NB4 (cell line): Measurements from ENCODE around the gene CORO1C.

Experiments used
- CTCF ChIP-seq: IDR thresholded peaks from one replicate; pipeline ENCODE4 v1.5.1; 2012; ENCODE audit warnings: low read depth, low read length
- MAX ChIP-seq: IDR thresholded peaks from 2 replicates; pipeline ENCODE4 v1.6.1; 2011; ENCODE audit warnings: low read depth, low read length
- MYC ChIP-seq: IDR thresholded peaks from 2 replicates; pipeline ENCODE4 v1.6.1; 2011; ENCODE audit warnings: low read depth, low read length
- POLR2A ChIP-seq: IDR thresholded peaks from 2 replicates; pipeline ENCODE4 v1.6.1; 2011; ENCODE audit warnings: mild to moderate bottlenecking; ENCODE audit not compliant: insufficient read length; ENCODE audit errors: extremely low read depth

GRCh38 chr12:108597559-108598471 is 133.5 kb downstream of the CORO1C start, which contains the start of gene TMEM119:
- TF ChIP-seq CTCF, result no peak
- no peak for TF ChIP-seq POLR2A
- TF ChIP-seq MAX, result no peak
- no peak for TF ChIP-seq MYC
